HCT116 (cell line): Measurements from ENCODE around the gene INPP4A. TPM values are rescaled to one million over a fixed set of nuclear protein-coding genes. Genes with fewer than 3 reads are reported as not detected.

ENCODE experiments used
- ATAC-seq: fragments of 200-7000 bp; cut with Tn5 transposase; 2 replicates; pipeline ENCODE4 v1.9.1; 2020; ENCODE audit warnings: mild to moderate bottlenecking, moderate library complexity
- BruUV-seq: library from RNA; stranded (reverse); fragments of 400-500 nt; replicated peaks from 2 replicates; lab custom pipeline; 2021; lab: Mats Ljungman, UMichigan
- CTCF ChIA-PET: fragments of 300-600 bp; sonication (Branson Sonifier 250); formaldehyde crosslinking; loops from one replicate; lab custom pipeline; 2021; ENCODE audit warnings: antibody characterized with exemption; lab: Charles Lee
- POLR2A ChIA-PET: fragments of 300-600, 350-600 bp; sonication (Branson Sonifier 250); formaldehyde crosslinking; loops from one replicate; lab custom pipeline; 2021; ENCODE audit warnings: antibody characterized with exemption; lab: Charles Lee
- RAD21 ChIA-PET, 2 experiments: fragments of 300-600 bp; sonication (Branson Sonifier 250); formaldehyde crosslinking; loops; one replicate each; lab custom pipeline; 2023; ENCODE audit warnings: low total read pairs in 2 of 2; ENCODE audit not compliant: uncharacterized antibody in 2 of 2, unreplicated experiment in 2 of 2, low non-redundant PET in 1 of 2; lab: Charles Lee
- DNase-seq: peaks from one replicate; pipeline ENCODE4 v3.0.0-alpha.2; 2010; ENCODE audit warnings: low read depth, low spot score
- H2AFZ ChIP-seq: fragments of 200-600 bp; shearing (Covaris generic), sonication (generic); 2 replicates; pipeline ENCODE4 v1.6.1; 2017; ENCODE audit warnings: low read depth, mixed run types, mixed read lengths, antibody characterized with exemption, low read length; ENCODE audit not compliant: poor library complexity, severe bottlenecking
- H3K27ac ChIP-seq: 2 replicates; pipeline ENCODE4 v1.5.1; 2012; ENCODE audit warnings: low read depth, low read length
- H3K27me3 ChIP-seq: fragments of 200-600 bp; sonication (generic); 2 replicates; pipeline ENCODE4 v1.6.1; 2016; ENCODE audit warnings: mixed run types, low read length, mixed read lengths; ENCODE audit not compliant: insufficient read depth
- H3K36me3 ChIP-seq, 2 experiments: fragments of 200-500 bp in 1 of 2; fragments of 200-600 bp in 1 of 2; sonication (Bioruptor generic) in 1 of 2; sonication (generic) in 1 of 2; 2 replicates each; pipeline versions ENCODE4 v1.5.1 to v1.6.1; 2014 to 2016; ENCODE audit warnings: low read length in 2 of 2, inconsistent platforms in 1 of 2, mixed read lengths in 1 of 2, mixed run types in 1 of 2; ENCODE audit not compliant: insufficient read depth in 2 of 2, control insufficient read depth in 1 of 2
- H3K4me1 ChIP-seq, 2 experiments: fragments of 200-600 bp in 1 of 2; sonication (generic) in 1 of 2; 2 replicates each; pipeline versions ENCODE4 v1.5.1 to v1.6.1; 2012 to 2017; ENCODE audit warnings: low read length in 2 of 2, inconsistent platforms in 1 of 2, mild to moderate bottlenecking in 1 of 2, mixed read lengths in 1 of 2, mixed run types in 1 of 2, moderate library complexity in 1 of 2; ENCODE audit not compliant: insufficient read depth in 2 of 2, control insufficient read depth in 1 of 2
- H3K4me2 ChIP-seq: fragments of 200-600 bp; sonication (generic); 2 replicates; pipeline ENCODE4 v1.6.1; 2017; ENCODE audit warnings: mixed run types, low read length, mixed read lengths
- H3K4me3 ChIP-seq, 2 experiments: fragments of 200-600 bp in 1 of 2; sonication (generic) in 1 of 2; replicated peaks in 1 of 2; 2 replicates each; pipeline ENCODE4 v1.5.1; 2011 to 2016; ENCODE audit warnings: low read length in 2 of 2, control low read depth in 1 of 2, low read depth in 1 of 2, mild to moderate bottlenecking in 1 of 2, mixed read lengths in 1 of 2, mixed run types in 1 of 2
- H3K79me2 ChIP-seq: fragments of 200-600 bp; sonication (generic); 2 replicates; pipeline ENCODE4 v1.6.1; 2017; ENCODE audit warnings: mild to moderate bottlenecking, mixed run types, low read length, moderate library complexity, mixed read lengths; ENCODE audit not compliant: insufficient read depth
- H3K9ac ChIP-seq: fragments of 200-600 bp; sonication (generic); 2 replicates; pipeline ENCODE4 v1.6.1; 2016; ENCODE audit warnings: low read length, mixed read lengths
- H3K9me2 ChIP-seq: fragments of 200-600 bp; sonication (generic), shearing (Covaris generic); 2 replicates; pipeline ENCODE4 v1.6.1; 2017; ENCODE audit warnings: mixed run types, mild to moderate bottlenecking, moderate library complexity; ENCODE audit not compliant: insufficient read depth
- H3K9me3 ChIP-seq, 2 experiments: fragments of 200-500 bp in 1 of 2; fragments of 200-600 bp in 1 of 2; sonication (Bioruptor generic) in 1 of 2; sonication (generic) in 1 of 2; 2 replicates each; pipeline ENCODE4 v1.6.1; 2014 to 2017; ENCODE audit warnings: low read length in 2 of 2, mixed read lengths in 2 of 2, inconsistent platforms in 1 of 2, low read depth in 1 of 2, mild to moderate bottlenecking in 1 of 2, mixed run types in 1 of 2, moderate library complexity in 1 of 2; ENCODE audit not compliant: control insufficient read depth in 1 of 2, insufficient read depth in 1 of 2
- H4K20me1 ChIP-seq: fragments of 200-600 bp; sonication (generic), shearing (Covaris generic); 2 replicates; pipeline ENCODE4 v1.6.1; 2017; ENCODE audit warnings: mixed run types, mild to moderate bottlenecking, moderate library complexity; ENCODE audit not compliant: insufficient read depth
- CBX3 ChIP-seq: IDR thresholded peaks from 2 replicates; pipeline ENCODE4 v1.6.1; 2012; ENCODE audit warnings: low read depth
- CEBPB ChIP-seq: IDR thresholded peaks from 2 replicates; pipeline ENCODE4 v1.6.1; 2012; ENCODE audit warnings: low read depth
- EGR1 ChIP-seq: IDR thresholded peaks from 2 replicates; pipeline ENCODE4 v1.6.1; 2012; ENCODE audit warnings: low read depth
- EZH2phosphoT487 ChIP-seq: fragments of 200-600 bp; IDR thresholded peaks from 2 replicates; pipeline ENCODE4 v1.6.1; 2018; ENCODE audit warnings: antibody characterized with exemption, borderline replicate concordance
- JUND ChIP-seq: IDR thresholded peaks from 2 replicates; pipeline ENCODE4 v1.6.1; 2012
- POLR2AphosphoS5 ChIP-seq: IDR thresholded peaks from 2 replicates; pipeline ENCODE4 v1.6.1; 2011; ENCODE audit warnings: mild to moderate bottlenecking, low read depth, low read length, moderate library complexity
- SP1 ChIP-seq: IDR thresholded peaks from 2 replicates; pipeline ENCODE4 v1.6.1; 2012; ENCODE audit warnings: low read depth
- TCF7L2 ChIP-seq: IDR thresholded peaks from 2 replicates; pipeline ENCODE4 v1.7.0; 2011; ENCODE audit warnings: borderline replicate concordance, inconsistent platforms; ENCODE audit not compliant: insufficient read depth, insufficient read length; ENCODE audit errors: extremely low read depth
- ZNF274 ChIP-seq: fragments of 200-500 bp; sonication (Bioruptor generic); IDR thresholded peaks from 2 replicates; pipeline ENCODE4 v1.6.1; 2014; ENCODE audit warnings: mild to moderate bottlenecking, low read depth, low read length, inconsistent platforms
- intact Hi-C: fragments of 100-400 bp; cut with micrococcal nuclease; formaldehyde crosslinking; loops from 2 replicates; pipeline ENCODE4 v1.10.0; 2022
- total RNA-seq: library from RNA; stranded (reverse); gene quantifications from one replicate; pipeline ENCODE4 v1.2.1, GENCODE V29; 2021; ENCODE audit not compliant: unreplicated experiment
- TF ChIP-seq, protein P1 (sequence below): IDR thresholded peaks from 2 replicates; pipeline ENCODE4 v1.6.1; 2012
- TF ChIP-seq, protein P2 (sequence below): IDR thresholded peaks from 2 replicates; pipeline ENCODE4 v1.6.1; 2012
- TF ChIP-seq, protein P3 (sequence below), 3 experiments: fragments of 200-600 bp in 1 of 3; sonication (generic) in 1 of 3; IDR thresholded peaks in 2 of 3; conservative IDR thresholded peaks in 1 of 3; 2 replicates each; pipeline ENCODE4 v1.5.1; 2012 to 2017; ENCODE audit warnings: low read depth in 2 of 3, low read length in 2 of 3, antibody characterized with exemption in 1 of 3, borderline replicate concordance in 1 of 3, control low read depth in 1 of 3, mild to moderate bottlenecking in 1 of 3, mixed read lengths in 1 of 3, mixed run types in 1 of 3, moderate library complexity in 1 of 3; ENCODE audit not compliant: insufficient read depth in 1 of 3

The INPP4A gene
- total RNA-seq, 1 experiment from 2014 or later, result 18.5 TPM

DNA sequence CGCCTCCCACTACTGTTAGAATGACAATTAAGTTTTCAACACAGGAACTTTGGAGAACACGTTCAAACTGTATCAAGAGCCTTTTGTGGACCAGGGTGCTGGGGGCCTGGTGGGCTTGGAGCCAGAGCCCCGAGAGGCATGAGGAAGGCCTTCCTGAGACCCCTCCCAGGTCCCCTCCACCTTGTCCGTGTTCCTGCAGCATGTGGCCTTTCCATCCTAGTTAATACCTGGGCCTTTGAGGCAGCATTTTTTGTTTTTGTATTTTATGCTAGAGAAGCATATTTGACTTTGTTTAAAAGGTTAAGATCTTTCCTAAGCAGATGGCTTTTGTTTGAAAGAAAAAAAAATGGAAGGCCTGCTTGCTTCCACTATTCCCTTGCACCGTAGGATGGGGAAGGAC is 68.0 kb downstream of the INPP4A start (continued):
- TF ChIP-seq, protein P1, sequence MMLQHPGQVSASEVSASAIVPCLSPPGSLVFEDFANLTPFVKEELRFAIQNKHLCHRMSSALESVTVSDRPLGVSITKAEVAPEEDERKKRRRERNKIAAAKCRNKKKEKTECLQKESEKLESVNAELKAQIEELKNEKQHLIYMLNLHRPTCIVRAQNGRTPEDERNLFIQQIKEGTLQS, result no peak
- TF ChIP-seq JUND, result no peak
- no peak for TF ChIP-seq EGR1
- no peak for TF ChIP-seq SP1

DNA sequence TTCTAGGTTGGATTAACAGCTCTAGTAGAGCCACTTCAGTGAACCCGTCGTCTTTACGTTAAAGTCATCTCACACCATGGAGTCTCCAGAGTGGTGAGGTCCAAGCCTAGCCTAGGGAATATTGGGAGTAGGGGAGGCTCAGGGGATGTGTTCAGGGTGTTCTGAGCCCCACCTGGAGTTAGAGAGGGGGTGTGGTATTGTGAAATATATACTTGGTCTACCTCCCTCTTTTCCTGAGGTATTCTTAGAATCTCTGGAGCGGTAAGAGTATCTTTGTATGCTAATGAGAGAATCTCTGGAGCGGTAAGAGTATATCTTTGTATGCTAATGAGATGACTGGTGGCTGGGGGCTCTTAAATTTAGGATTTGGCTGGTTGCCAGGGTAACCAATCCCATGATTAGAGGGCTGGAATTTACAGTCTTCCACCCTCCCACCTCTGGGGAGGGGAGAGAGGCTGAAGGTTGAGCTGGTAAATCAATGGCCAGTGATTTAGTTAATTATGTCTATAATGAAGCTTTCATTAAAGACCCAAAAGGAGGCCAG is 69.5 kb downstream of the INPP4A start:
- TF ChIP-seq, protein P2, sequence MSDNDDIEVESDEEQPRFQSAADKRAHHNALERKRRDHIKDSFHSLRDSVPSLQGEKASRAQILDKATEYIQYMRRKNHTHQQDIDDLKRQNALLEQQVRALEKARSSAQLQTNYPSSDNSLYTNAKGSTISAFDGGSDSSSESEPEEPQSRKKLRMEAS, result no peak
- no peak for TF ChIP-seq ZNF274
- TF ChIP-seq TCF7L2, result no peak
- TF ChIP-seq CEBPB, result no peak
- TF ChIP-seq POLR2AphosphoS5, result no peak
- no peak for TF ChIP-seq EGR1
- TF ChIP-seq, protein P3, sequence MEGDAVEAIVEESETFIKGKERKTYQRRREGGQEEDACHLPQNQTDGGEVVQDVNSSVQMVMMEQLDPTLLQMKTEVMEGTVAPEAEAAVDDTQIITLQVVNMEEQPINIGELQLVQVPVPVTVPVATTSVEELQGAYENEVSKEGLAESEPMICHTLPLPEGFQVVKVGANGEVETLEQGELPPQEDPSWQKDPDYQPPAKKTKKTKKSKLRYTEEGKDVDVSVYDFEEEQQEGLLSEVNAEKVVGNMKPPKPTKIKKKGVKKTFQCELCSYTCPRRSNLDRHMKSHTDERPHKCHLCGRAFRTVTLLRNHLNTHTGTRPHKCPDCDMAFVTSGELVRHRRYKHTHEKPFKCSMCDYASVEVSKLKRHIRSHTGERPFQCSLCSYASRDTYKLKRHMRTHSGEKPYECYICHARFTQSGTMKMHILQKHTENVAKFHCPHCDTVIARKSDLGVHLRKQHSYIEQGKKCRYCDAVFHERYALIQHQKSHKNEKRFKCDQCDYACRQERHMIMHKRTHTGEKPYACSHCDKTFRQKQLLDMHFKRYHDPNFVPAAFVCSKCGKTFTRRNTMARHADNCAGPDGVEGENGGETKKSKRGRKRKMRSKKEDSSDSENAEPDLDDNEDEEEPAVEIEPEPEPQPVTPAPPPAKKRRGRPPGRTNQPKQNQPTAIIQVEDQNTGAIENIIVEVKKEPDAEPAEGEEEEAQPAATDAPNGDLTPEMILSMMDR (IDR thresholded peaks at IDR 0.05 in 2 of 3, conservative IDR thresholded peaks at IDR 0.05 in 1 of 3; ENCODE audit: borderline replicate concordance in 1 of 3, insufficient read depth in 1 of 3, low read depth in 2 of 3, low read length in 2 of 3), result no peak
- no peak for TF ChIP-seq SP1
- no peak for TF ChIP-seq EZH2phosphoT487
- TF ChIP-seq CBX3, result no peak
- Histone ChIP-seq H3K79me2 (no peaks in the 10 kb centered on the region), H3K4me1 (peaks cover 0 to 8% of the 10 kb centered on the region in 2 experiments; a peak in 2 of 4 replicates), H3K27ac (no peak overlapping the region), H4K20me1 (no peaks in the 10 kb centered on the region), H3K4me3 (no peak overlapping the region), H2AFZ (no peak overlapping the region), H3K9ac (no peak overlapping the region), H3K36me3 (no peaks in the 10 kb centered on the region), H3K9me2 (no peaks in the 10 kb centered on the region), H3K4me2 (no peak overlapping the region), H3K9me3 (no peaks in the 10 kb centered on the region), H3K27me3 (no peaks in the 10 kb centered on the region)
- DNase-seq (no peak), ATAC-seq (no peak)
- intact Hi-C loops, result no loop called here
- POLR2A ChIA-PET, result no interaction called here
- CTCF ChIA-PET, result no interaction called here
- RAD21 ChIA-PET, result no interaction called here
- no TSS peak for BruUV-seq
